NCI-H526 (cell line): ENCODE measurements around the gene HGFAC.

Source experiments
- DNase-seq, 2 experiments: peaks; one replicate each; lab custom pipeline; 2025; lab: John Stamatoyannopoulos, UW

HGFAC gene

GRCh38 chr4:3486541-3487540, 45.1 kb downstream of the HGFAC start:
- DNase-seq, result no peak

DNA sequence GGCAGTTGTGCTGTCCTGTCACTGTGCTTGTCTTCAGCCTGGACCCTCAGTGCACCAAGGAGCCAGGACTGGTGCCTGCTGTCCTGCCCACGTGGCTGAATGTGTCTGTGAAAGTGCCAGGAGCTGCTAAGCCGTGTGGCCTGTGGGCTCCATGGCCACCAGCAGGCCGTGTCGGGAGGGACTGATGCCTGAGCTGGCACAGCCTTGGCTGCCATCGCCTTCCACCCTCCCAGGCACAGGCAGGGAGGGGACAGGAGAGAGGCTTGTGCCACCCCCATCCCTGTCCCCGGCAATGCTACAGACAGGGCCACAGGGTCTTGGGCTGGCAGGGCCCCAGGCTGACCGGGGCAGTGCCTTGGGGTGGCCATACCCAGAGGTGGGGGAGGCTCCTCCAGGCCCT, 46.1 kb downstream of the HGFAC start:
- no peak for DNase-seq

- DNase-seq, result no peak
Measured at GRCh38 chr4:3488820-3489219, 47.1 kb downstream of the HGFAC start.

DNA sequence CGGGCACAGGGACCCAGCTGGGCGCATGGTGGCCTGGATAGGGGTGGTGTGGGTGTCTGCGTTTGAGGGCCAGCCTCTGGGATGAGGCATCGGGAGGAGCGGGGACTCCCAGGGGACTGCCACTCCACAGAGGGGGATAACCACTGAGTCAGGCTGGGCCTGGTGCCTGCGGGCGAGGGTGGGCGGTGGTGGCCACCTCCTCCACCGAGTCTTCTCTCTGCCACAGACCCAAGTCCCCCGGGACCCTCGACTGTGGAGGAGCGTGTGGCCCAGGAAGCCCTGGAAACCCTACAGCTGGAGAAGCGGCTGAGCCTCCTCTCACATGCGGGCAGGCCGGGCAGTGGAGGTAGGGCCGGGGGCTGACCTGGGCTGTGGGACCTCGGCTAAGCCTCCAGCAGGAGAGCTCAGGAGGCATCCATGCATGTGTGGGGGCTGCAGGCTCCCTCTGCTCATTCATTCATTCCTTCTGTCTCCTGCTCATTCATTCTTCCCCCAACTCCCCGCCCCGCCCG, 47.7 kb downstream of the HGFAC start:
- peak in 1 of 2 experiments; percentile 62 for DNase-seq

- no peak for DNase-seq
Measured at GRCh38 chr4:3491681-3492405, 50.1 kb downstream of the HGFAC start.

- DNase-seq, result no peak
Measured at GRCh38 chr4:3492741-3493719, 51.3 kb downstream of the HGFAC start.

GRCh38 chr4:3493720-3494461, 52.1 kb downstream of the HGFAC start:
- DNase-seq, result no peak

- DNase-seq, result no peak
Measured at GRCh38 chr4:3494462-3494871, 52.7 kb downstream of the HGFAC start.

DNA sequence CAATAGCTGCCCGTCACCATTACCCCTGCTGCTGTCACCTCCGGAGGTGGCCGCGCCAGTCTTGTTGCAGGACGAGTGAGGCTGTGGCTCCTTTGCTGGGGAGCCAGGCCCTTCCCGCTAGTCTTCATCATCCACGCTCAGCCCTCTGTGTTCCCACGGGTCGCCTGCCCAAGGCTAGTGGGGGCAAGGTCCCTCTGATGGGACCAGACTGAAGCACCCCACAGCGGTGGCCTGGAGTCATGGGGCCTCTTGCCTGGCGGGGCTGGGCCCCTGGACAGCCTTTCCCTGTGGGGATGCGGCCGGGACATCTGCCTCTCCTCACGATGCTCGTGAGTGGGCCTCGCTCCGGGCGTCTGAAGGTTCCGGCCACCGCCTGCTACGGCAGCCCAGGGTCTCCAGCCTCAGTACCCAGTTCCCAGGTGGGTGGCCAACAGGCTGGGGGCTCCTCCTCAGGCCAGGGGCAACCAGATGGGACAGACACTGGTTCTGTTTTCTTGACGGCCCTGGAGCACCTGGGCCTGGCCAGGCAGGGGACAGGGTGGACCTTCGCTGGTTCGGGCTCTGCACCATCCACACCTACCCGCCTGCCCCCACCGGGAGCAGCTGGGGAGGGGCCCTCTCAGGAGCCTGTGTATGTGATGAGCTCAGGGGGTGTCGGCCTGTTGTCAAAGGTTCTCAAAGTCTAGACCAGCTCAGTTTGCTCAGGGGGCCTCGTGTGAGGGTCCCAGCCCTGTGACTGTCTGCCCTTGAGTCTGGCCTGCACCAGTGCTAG, 53.6 kb downstream of the HGFAC start:
- DNase-seq, result no peak

DNA sequence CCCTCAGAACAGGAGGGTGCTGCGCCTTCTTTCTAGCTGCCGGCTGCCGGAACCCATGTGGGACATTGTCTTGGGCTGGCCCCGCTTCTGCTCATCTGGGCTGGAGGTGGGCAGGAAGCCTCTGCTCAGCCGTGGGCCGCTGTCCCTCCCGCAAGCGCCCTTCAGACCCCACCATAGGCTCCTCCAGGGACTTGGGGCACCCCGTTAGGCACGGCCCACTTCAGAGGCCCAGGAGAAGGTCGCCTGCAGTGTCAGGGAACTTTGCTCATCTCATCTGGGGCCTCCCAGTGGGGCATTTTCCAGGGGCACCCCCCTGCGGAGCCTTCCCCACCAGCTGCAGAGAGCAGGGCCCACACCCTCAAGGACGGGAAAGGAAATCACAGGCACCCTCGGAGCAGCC, 54.3 kb downstream of the HGFAC start:
- no peak for DNase-seq

- DNase-seq, result no peak
Measured at GRCh38 chr4:3497095-3497494, 55.3 kb downstream of the HGFAC start.

GRCh38 chr4:3497523-3498389, 56.0 kb downstream of the HGFAC start:
- no peak for DNase-seq

- DNase-seq, result no peak
Measured at GRCh38 chr4:3498407-3498806, 56.6 kb downstream of the HGFAC start.
